Measurements from ENCODE around the gene AGA. TPM values are rescaled to one million over a fixed set of nuclear protein-coding genes. Genes with fewer than 3 reads are reported as not detected.

The AGA gene
- total RNA-seq, 2 donors from 2014 or later: 10.9 to 15.8 TPM

- no peak overlapping the region for H3K4me3 ChIP-seq (ENCODE audit: low read length)
- Mint-ChIP-seq H3K4me1 (peaks cover 11% of the 10 kb centered on the region), H3K9me3 (peaks cover 4% of the 10 kb centered on the region), H3K27me3 (ENCODE audit: insufficient read depth) (no peaks in the 10 kb centered on the region), H3K27ac (no peak overlapping the region), H3K4me3 (no peak overlapping the region), H3K36me3 (ENCODE audit: low read depth) (peaks cover 14% of the 10 kb centered on the region)
- peaks cover 5% of the 10 kb centered on the region for H3K9me3 ChIP-seq (ENCODE audit: control insufficient read depth, low read length)
- H3K4me1 ChIP-seq (ENCODE audit: control insufficient read depth, insufficient read depth, low read length): no peaks in the 10 kb centered on the region
- 88 to 89% methylated on average over 2 of the region's 2 CpGs for WGBS, 2 experiments (ENCODE audit: insufficient coverage in 1 of 2, insufficient read length in 1 of 2)
- H3K27ac ChIP-seq (ENCODE audit: low read depth, low read length): no peak overlapping the region
- H3K9ac ChIP-seq (ENCODE audit: extremely low read depth, low read length, poor library complexity, severe bottlenecking): no peak overlapping the region
- DNase-seq: no peak
- no peak for TF ChIP-seq CTCF (conservative IDR thresholded peaks at IDR 0.05)
- no peaks in the 10 kb centered on the region for H3K27me3 ChIP-seq (ENCODE audit: control insufficient read depth, insufficient read depth, low read length, poor library complexity, severe bottlenecking)
- no peaks in the 10 kb centered on the region for H3K36me3 ChIP-seq (ENCODE audit: control insufficient read depth, insufficient read depth, low read length)
Measured at GRCh38 chr4:177490769-177491168, 48.5 kb upstream of the AGA start.

- TF ChIP-seq CTCF (conservative IDR thresholded peaks at IDR 0.05): no peak
- no peaks in the 10 kb centered on the region for H3K27me3 Mint-ChIP-seq (ENCODE audit: insufficient read depth)
Measured at GRCh38 chr4:177489471-177490246, 47.4 kb upstream of the AGA start.

GRCh38 chr4:177487977-177488376 lies 45.7 kb upstream of the AGA start:
- Histone ChIP-seq H3K4me3 (ENCODE audit: low read length) (no peak overlapping the region), H3K36me3 (ENCODE audit: control insufficient read depth, insufficient read depth, low read length) (no peaks in the 10 kb centered on the region)
- whole genome bisulfite sequencing, 2 experiments (ENCODE audit: insufficient coverage in 1 of 2, insufficient read length in 1 of 2): 92 to 100% methylated on average over 1 of the region's 1 CpG

More at GRCh38 chr4:177489471-177490246, 47.4 kb upstream of the AGA start:
- H3K27ac ChIP-seq (ENCODE audit: low read depth, low read length): no peak overlapping the region
- WGBS, 2 experiments (ENCODE audit: insufficient coverage in 1 of 2, insufficient read length in 1 of 2): 94% methylated on average over 1 of the region's 1 CpG; no CpG with 5 or more reads in 1 of the 2 experiments
- no peak overlapping the region for H3K4me3 ChIP-seq (ENCODE audit: low read length)
- no peak for DNase-seq
- Mint-ChIP-seq H3K4me1 (peaks cover 15% of the 10 kb centered on the region), H3K36me3 (ENCODE audit: low read depth) (peaks cover 12% of the 10 kb centered on the region), H3K9me3 (no peaks in the 10 kb centered on the region), H3K27ac (no peak overlapping the region), H3K4me3 (no peak overlapping the region)
- H3K9ac ChIP-seq (ENCODE audit: extremely low read depth, low read length, poor library complexity, severe bottlenecking): no peak overlapping the region
- H3K36me3 ChIP-seq (ENCODE audit: control insufficient read depth, insufficient read depth, low read length): no peaks in the 10 kb centered on the region
- H3K4me1 ChIP-seq (ENCODE audit: control insufficient read depth, insufficient read depth, low read length): peaks cover 3% of the 10 kb centered on the region
- no peaks in the 10 kb centered on the region for H3K27me3 ChIP-seq (ENCODE audit: control insufficient read depth, insufficient read depth, low read length, poor library complexity, severe bottlenecking)
- peaks cover under 1% of the 10 kb centered on the region for H3K9me3 ChIP-seq (ENCODE audit: control insufficient read depth, low read length)

More at GRCh38 chr4:177487977-177488376, 45.7 kb upstream of the AGA start:
- Histone ChIP-seq H3K27ac (ENCODE audit: low read depth, low read length) (no peak overlapping the region), H3K9me3 (ENCODE audit: control insufficient read depth, low read length) (no peaks in the 10 kb centered on the region), H3K4me1 (ENCODE audit: control insufficient read depth, insufficient read depth, low read length) (peaks cover 3% of the 10 kb centered on the region), H3K27me3 (ENCODE audit: control insufficient read depth, insufficient read depth, low read length, poor library complexity, severe bottlenecking) (no peaks in the 10 kb centered on the region), H3K9ac (ENCODE audit: extremely low read depth, low read length, poor library complexity, severe bottlenecking) (no peak overlapping the region)
- H3K27ac Mint-ChIP-seq: no peak overlapping the region
- no peak overlapping the region for H3K4me3 Mint-ChIP-seq
- TF ChIP-seq CTCF (conservative IDR thresholded peaks at IDR 0.05): no peak
- peaks cover 12% of the 10 kb centered on the region for H3K36me3 Mint-ChIP-seq (ENCODE audit: low read depth)
- H3K9me3 Mint-ChIP-seq: no peaks in the 10 kb centered on the region
- H3K27me3 Mint-ChIP-seq (ENCODE audit: insufficient read depth): no peaks in the 10 kb centered on the region
- H3K4me1 Mint-ChIP-seq: peaks cover 24% of the 10 kb centered on the region
- DNase-seq: no peak
